K562 (cell line): ENCODE results near the gene ACSS1. TPM values are rescaled to one million over a fixed set of nuclear protein-coding genes. Genes with fewer than 3 reads are reported as not detected.

Source experiments
- ATAC-seq: fragments of 200-7000 bp; cut with Tn5 transposase; 3 replicates; pipeline ENCODE4 v1.9.1; 2020; ENCODE audit warnings: moderate library complexity
- BruUV-seq: library from RNA; stranded (reverse); fragments of 400-500 nt; replicated peaks from 2 replicates; lab custom pipeline; 2021; lab: Mats Ljungman, UMichigan
- CTCF ChIA-PET: fragments of 300-600 bp; formaldehyde crosslinking; extraction: SDS; loops from one replicate; lab custom pipeline; 2021; ENCODE audit warnings: low intra/inter-chr PET ratio; lab: Yijun Ruan, JAX
- POLR2A ChIA-PET: fragments of 300-600, 350-650 bp; sonication (Branson Sonifier 250); formaldehyde crosslinking; extraction: SDS; loops from one replicate; lab custom pipeline; 2021; ENCODE audit warnings: antibody characterized with exemption, inconsistent platforms; lab: Yijun Ruan, JAX
- DNase-seq, 4 experiments: peaks; one replicate each; pipeline versions ENCODE4 v3.0.0 to v3.0.0-alpha.2; 2011 to 2018; ENCODE audit warnings: low spot score in 3 of 4, mixed read lengths in 3 of 4; ENCODE audit errors: extremely low read depth in 1 of 4
- FAIRE-seq: peaks from 2 replicates; lab custom pipeline; 2011; peaks lifted over from hg19 to GRCh38; lab: Jason Lieb, UNC
- H2AFZ ChIP-seq: 2 replicates; pipeline ENCODE4 v1.6.0; 2011; ENCODE audit warnings: low read depth, low read length, control low read depth, inconsistent platforms
- H3K27ac ChIP-seq: fragments of 200-600 bp; 3 replicates; pipeline ENCODE4 v1.8.0; 2011; ENCODE audit warnings: low read depth, mild to moderate bottlenecking, control low read depth, inconsistent platforms, low read length, moderate library complexity, mixed read lengths; ENCODE audit errors: extremely low read depth
- H3K27me3 ChIP-seq, 2 experiments: fragments of 300-600 bp in 1 of 2; 2 replicates in 1 of 2; 3 replicates in 1 of 2; pipeline versions ENCODE4 v1.6.0 to v1.8.0; 2011; ENCODE audit warnings: inconsistent platforms in 2 of 2, low read length in 2 of 2, mild to moderate bottlenecking in 1 of 2, mixed read lengths in 1 of 2, moderate library complexity in 1 of 2; ENCODE audit not compliant: control insufficient read depth in 2 of 2, insufficient read depth in 2 of 2
- H3K36me3 ChIP-seq: fragments of 300-600 bp; 3 replicates; pipeline ENCODE4 v1.8.0; 2011; ENCODE audit warnings: mild to moderate bottlenecking, low read length, inconsistent platforms; ENCODE audit not compliant: control insufficient read depth, insufficient read depth
- H3K4me1 ChIP-seq, 2 experiments: fragments of 200-600 bp in 1 of 2; replicated peaks in 1 of 2; 2 replicates in 1 of 2; 3 replicates in 1 of 2; pipeline versions ENCODE4 v1.5.1 to v1.8.0; 2011; ENCODE audit warnings: inconsistent platforms in 2 of 2, low read length in 2 of 2, mild to moderate bottlenecking in 1 of 2, mixed read lengths in 1 of 2, moderate library complexity in 1 of 2; ENCODE audit not compliant: control insufficient read depth in 2 of 2, insufficient read depth in 2 of 2
- H3K4me2 ChIP-seq: 2 replicates; pipeline ENCODE4 v1.6.1; 2011; ENCODE audit warnings: low read length, control low read depth, inconsistent platforms, mixed read lengths; ENCODE audit not compliant: insufficient read depth
- H3K4me3 ChIP-seq: fragments of 200-600 bp; sonication (generic), shearing (Covaris generic); 2 replicates; pipeline ENCODE4 v1.5.1; 2016; ENCODE audit warnings: control low read depth, inconsistent platforms
- H3K79me2 ChIP-seq: fragments of 200-600 bp; 3 replicates; pipeline ENCODE4 v1.8.0; 2011; ENCODE audit warnings: low read length, inconsistent platforms; ENCODE audit not compliant: control insufficient read depth, insufficient read depth
- H3K9ac ChIP-seq, 2 experiments: 2 replicates each; pipeline versions ENCODE4 v1.6.0 to v1.6.1; 2011; ENCODE audit warnings: low read depth in 2 of 2, low read length in 2 of 2, control low read depth in 1 of 2, inconsistent platforms in 1 of 2, mild to moderate bottlenecking in 1 of 2, mixed read lengths in 1 of 2; ENCODE audit not compliant: insufficient read depth in 1 of 2
- H3K9me1 ChIP-seq: one replicate; pipeline ENCODE4 v1.6.0; 2011; ENCODE audit warnings: inconsistent platforms, mild to moderate bottlenecking, low read length, moderate library complexity; ENCODE audit not compliant: control insufficient read depth, insufficient read depth
- H3K9me3 ChIP-seq: replicated peaks from 2 replicates; pipeline ENCODE4 v1.5.1; 2011; ENCODE audit warnings: low read depth, low read length, inconsistent platforms; ENCODE audit not compliant: control insufficient read depth, insufficient read depth
- H4K20me1 ChIP-seq: replicated peaks from 2 replicates; pipeline ENCODE4 v1.6.1; 2011; ENCODE audit warnings: low read length, inconsistent platforms, mixed read lengths; ENCODE audit not compliant: control insufficient read depth, insufficient read depth
- CEBPG ChIP-seq, 3 experiments: fragments of 200-800 bp in 1 of 3; sonication (Bioruptor generic) in 1 of 3; sonication (generic) in 1 of 3; formaldehyde crosslinking in 1 of 3; IDR thresholded peaks in 2 of 3; conservative IDR thresholded peaks in 1 of 3; 2 replicates each; pipeline versions ENCODE4 v1.6.1 to v1.8.0; 2016 to 2022; ENCODE audit warnings: missing compliant biosample characterization in 2 of 3, missing genetic modification characterization in 2 of 3, mild to moderate bottlenecking in 1 of 3, missing genetic modification reagents in 1 of 3
- ESRRA ChIP-seq: fragments of 450-650 bp; IDR thresholded peaks from 2 replicates; pipeline ENCODE4 v1.6.1; 2014; ENCODE audit warnings: low read depth, mild to moderate bottlenecking, moderate library complexity, borderline replicate concordance
- ETV1 ChIP-seq: fragments of 450-650 bp; conservative IDR thresholded peaks from 2 replicates; pipeline ENCODE4 v1.6.1; 2016; ENCODE audit warnings: missing genetic modification characterization, control low read depth, low read depth, missing compliant biosample characterization
- KAT2B ChIP-seq: IDR thresholded peaks from one replicate; pipeline ENCODE4 v1.6.1; 2012; ENCODE audit warnings: low read depth, mild to moderate bottlenecking, control low read depth, inconsistent platforms, low read length, moderate library complexity
- TEAD1 ChIP-seq, 2 experiments: fragments of 450-650 bp in 1 of 2; sonication (generic) in 1 of 2; formaldehyde crosslinking; IDR thresholded peaks; 2 replicates each; pipeline versions ENCODE4 v1.4.0 to v1.8.0; 2020 to 2022; ENCODE audit warnings: mild to moderate bottlenecking in 2 of 2, missing genetic modification reagents in 1 of 2
- WGBS: fragments of 100-300 bp; shearing (Covaris generic); methylation state at CpG from one replicate; pipeline ENCODE4 v1.1.6; 2016; ENCODE audit warnings: low coverage, mixed read lengths; ENCODE audit not compliant: insufficient coverage; ENCODE audit errors: missing lambda C conversion rate; 5-methylcytosine and 5-hydroxymethylcytosine counted together
- in situ Hi-C: fragments of 300-500 bp; cut with MboI; formaldehyde crosslinking; loops from 4 replicates; pipeline ENCODE4 v1.15.0; 2018; ENCODE audit warnings: inconsistent platforms, mixed read lengths
- intact Hi-C: fragments of 100-400 bp; cut with micrococcal nuclease; formaldehyde crosslinking; loops from 2 replicates; pipeline ENCODE4 v1.14.2; 2022
- polyA plus RNA-seq, 8 experiments: library from polyadenylated mRNA; depleted of rRNA in 4 of 8; stranded (reverse) in 5 of 8; unstranded in 3 of 8; fragments of >200 nt; fragmentation: Nextera tagmentation in 2 of 8; fragmentation: Illumina TruSeq in 1 of 8; extraction: Ambion mirVana in 2 of 8; extraction: Trizol in 1 of 8; gene quantifications; 2 replicates each; pipeline versions ENCODE4 v1.2.1 to v1.2.3, GENCODE V29; 2011 to 2014; ENCODE audit warnings: inconsistent platforms in 1 of 8, missing spikeins in 1 of 8
- total RNA-seq, 7 experiments: library from RNA; depleted of rRNA in 6 of 7; stranded (reverse); fragments of >200 nt in 6 of 7; fragmentation: Illumina TruSeq in 2 of 7; extraction: Trizol in 2 of 7; gene quantifications; 2 replicates each; pipeline versions ENCODE4 v1.2.1 to v1.2.3, GENCODE V29; 2011 to 2021; ENCODE audit warnings: low replicate concordance in 1 of 7
- TF ChIP-seq, protein P1 (sequence below): fragments of 250-450 bp; sonication (Bioruptor Pico); IDR thresholded peaks from 2 replicates; pipeline ENCODE4 v1.4.0; 2020; ENCODE audit warnings: mild to moderate bottlenecking
- TF ChIP-seq, protein P2 (sequence below), 2 experiments: IDR thresholded peaks; 2 replicates each; pipeline ENCODE4 v1.6.1; 2011; ENCODE audit warnings: borderline replicate concordance in 1 of 2, control low read depth in 1 of 2, low read depth in 1 of 2, low read length in 1 of 2, mild to moderate bottlenecking in 1 of 2, mixed read lengths in 1 of 2, moderate library complexity in 1 of 2; ENCODE audit not compliant: insufficient read depth in 1 of 2, insufficient read length in 1 of 2, poor library complexity in 1 of 2, severe bottlenecking in 1 of 2; ENCODE audit errors: extremely low read depth in 1 of 2
- TF ChIP-seq, protein P3 (sequence below), 2 experiments: fragments of 450-650 bp in 1 of 2; IDR thresholded peaks; 2 replicates each; pipeline ENCODE4 v1.6.1; 2011 to 2017; ENCODE audit warnings: low read depth in 2 of 2, antibody characterized with exemption in 1 of 2, borderline replicate concordance in 1 of 2, low read length in 1 of 2, mild to moderate bottlenecking in 1 of 2, mixed read lengths in 1 of 2; ENCODE audit not compliant: control insufficient read depth in 1 of 2
- TF ChIP-seq, protein P4 (sequence below): fragments of 450-650 bp; formaldehyde crosslinking; IDR thresholded peaks from 2 replicates; pipeline ENCODE4 v1.4.0; 2020; ENCODE audit warnings: mild to moderate bottlenecking, moderate library complexity

ACSS1 gene
- total and polyA plus RNA-seq, 9 of the 15 experiments (the other 6 are each of a cell fraction or from before 2014, with no cell fraction given), result 0.07 to 2.1 (median 0.27) TPM; not detected in 3

DNA sequence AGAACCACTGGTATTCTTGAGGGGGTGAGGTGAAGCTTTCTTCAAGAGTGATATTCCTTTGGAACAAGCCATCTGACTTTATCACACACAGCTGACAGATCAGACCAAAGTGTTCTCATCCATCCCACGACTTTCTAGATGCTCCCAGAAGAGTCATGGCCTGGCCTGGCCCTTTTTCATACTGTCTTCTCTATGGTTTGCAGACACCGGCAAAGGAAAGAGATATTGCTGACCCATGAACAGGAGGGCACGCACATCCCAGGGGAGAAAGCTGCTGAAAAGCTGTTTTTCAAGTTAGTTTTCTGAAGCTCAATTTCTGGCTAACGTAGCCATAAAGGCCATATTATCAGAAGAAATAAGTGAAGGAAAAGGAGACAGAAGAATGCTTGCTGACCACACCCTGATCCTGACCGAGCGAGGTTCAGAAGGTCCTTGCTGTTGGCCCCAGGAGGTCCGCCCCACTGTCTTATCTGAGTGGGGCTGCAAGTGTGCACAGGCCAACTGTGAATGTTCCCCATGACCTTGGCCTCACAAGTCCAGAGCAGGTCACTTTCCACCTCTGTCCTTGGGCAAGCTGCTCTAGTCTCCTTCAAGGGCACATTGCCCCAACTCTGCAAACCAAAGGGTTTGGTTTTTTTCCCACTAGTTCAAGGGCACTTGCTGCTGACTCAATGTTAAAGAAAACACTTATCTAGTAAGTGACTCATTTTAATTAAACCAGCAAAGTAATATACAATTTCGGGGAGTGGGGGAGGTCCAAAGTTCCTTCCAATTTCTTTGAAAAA lies 2.0 kb downstream of the ACSS1 start:
- Histone ChIP-seq H3K27me3 (peaks cover 0 to 37% of the 10 kb centered on the region in 2 experiments; a peak in 4 of 5 replicates), H3K4me2 (peak overlapping the region; percentile 11; the same call in 1 of the 2 replicates), H3K9ac (no peak overlapping the region), H3K4me3 (no peak overlapping the region), H3K9me3 (no peaks in the 10 kb centered on the region), H3K4me1 (peaks cover 7 to 24% of the 10 kb centered on the region in 2 experiments; a peak in 4 of 5 replicates), H3K36me3 (no peaks in the 10 kb centered on the region), H3K27ac (no peak overlapping the region), H4K20me1 (no peaks in the 10 kb centered on the region; the same call in 1 of the 2 replicates), H3K9me1 (no peaks in the 10 kb centered on the region), H2AFZ (no peak overlapping the region), H3K79me2 (no peaks in the 10 kb centered on the region)
- ATAC-seq (peak; percentile 79), DNase-seq (peak; percentile 53 to 64 (median 56)), FAIRE-seq (peak; percentile 65)
- intact Hi-C loops (no loop called here), in situ Hi-C loops (no loop called here)
- 2% methylated on average over 8 of the region's 8 CpGs for WGBS
- POLR2A ChIA-PET, result no interaction called here
- no TSS peak for BruUV-seq
- CTCF ChIA-PET, result no interaction called here
- TF ChIP-seq, protein P1, sequence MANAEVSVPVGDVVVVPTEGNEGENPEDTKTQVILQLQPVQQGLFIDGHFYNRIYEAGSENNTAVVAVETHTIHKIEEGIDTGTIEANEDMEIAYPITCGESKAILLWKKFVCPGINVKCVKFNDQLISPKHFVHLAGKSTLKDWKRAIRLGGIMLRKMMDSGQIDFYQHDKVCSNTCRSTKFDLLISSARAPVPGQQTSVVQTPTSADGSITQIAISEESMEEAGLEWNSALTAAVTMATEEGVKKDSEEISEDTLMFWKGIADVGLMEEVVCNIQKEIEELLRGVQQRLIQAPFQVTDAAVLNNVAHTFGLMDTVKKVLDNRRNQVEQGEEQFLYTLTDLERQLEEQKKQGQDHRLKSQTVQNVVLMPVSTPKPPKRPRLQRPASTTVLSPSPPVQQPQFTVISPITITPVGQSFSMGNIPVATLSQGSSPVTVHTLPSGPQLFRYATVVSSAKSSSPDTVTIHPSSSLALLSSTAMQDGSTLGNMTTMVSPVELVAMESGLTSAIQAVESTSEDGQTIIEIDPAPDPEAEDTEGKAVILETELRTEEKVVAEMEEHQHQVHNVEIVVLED, result no peak
- TF ChIP-seq, protein P2, sequence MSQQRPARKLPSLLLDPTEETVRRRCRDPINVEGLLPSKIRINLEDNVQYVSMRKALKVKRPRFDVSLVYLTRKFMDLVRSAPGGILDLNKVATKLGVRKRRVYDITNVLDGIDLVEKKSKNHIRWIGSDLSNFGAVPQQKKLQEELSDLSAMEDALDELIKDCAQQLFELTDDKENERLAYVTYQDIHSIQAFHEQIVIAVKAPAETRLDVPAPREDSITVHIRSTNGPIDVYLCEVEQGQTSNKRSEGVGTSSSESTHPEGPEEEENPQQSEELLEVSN (IDR thresholded peaks at IDR 0.05; ENCODE audit: borderline replicate concordance in 1 of 2, extremely low read depth in 1 of 2, insufficient read depth in 1 of 2, insufficient read length in 1 of 2, low read depth in 1 of 2, low read length in 1 of 2, poor library complexity in 1 of 2, severe bottlenecking in 1 of 2), result no peak
- no peak for TF ChIP-seq CEBPG (CRISPR knock-in tag; IDR thresholded peaks at IDR 0.05)
- no peak for TF ChIP-seq CEBPG (tag; conservative IDR thresholded peaks at IDR 0.05 in 1 of 2, IDR thresholded peaks at IDR 0.05 in 1 of 2)
- no peak for TF ChIP-seq TEAD1 (CRISPR knock-in tag; IDR thresholded peaks at IDR 0.05)
- TF ChIP-seq, protein P3, sequence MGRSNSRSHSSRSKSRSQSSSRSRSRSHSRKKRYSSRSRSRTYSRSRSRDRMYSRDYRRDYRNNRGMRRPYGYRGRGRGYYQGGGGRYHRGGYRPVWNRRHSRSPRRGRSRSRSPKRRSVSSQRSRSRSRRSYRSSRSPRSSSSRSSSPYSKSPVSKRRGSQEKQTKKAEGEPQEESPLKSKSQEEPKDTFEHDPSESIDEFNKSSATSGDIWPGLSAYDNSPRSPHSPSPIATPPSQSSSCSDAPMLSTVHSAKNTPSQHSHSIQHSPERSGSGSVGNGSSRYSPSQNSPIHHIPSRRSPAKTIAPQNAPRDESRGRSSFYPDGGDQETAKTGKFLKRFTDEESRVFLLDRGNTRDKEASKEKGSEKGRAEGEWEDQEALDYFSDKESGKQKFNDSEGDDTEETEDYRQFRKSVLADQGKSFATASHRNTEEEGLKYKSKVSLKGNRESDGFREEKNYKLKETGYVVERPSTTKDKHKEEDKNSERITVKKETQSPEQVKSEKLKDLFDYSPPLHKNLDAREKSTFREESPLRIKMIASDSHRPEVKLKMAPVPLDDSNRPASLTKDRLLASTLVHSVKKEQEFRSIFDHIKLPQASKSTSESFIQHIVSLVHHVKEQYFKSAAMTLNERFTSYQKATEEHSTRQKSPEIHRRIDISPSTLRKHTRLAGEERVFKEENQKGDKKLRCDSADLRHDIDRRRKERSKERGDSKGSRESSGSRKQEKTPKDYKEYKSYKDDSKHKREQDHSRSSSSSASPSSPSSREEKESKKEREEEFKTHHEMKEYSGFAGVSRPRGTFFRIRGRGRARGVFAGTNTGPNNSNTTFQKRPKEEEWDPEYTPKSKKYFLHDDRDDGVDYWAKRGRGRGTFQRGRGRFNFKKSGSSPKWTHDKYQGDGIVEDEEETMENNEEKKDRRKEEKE (IDR thresholded peaks at IDR 0.05; ENCODE audit: borderline replicate concordance in 1 of 2, control insufficient read depth in 1 of 2, low read depth in 2 of 2, low read length in 1 of 2), result no peak
- TF ChIP-seq ETV1 (tag), result no peak
- TF ChIP-seq ESRRA, result peak; percentile 93
- no peak for TF ChIP-seq KAT2B
- TF ChIP-seq, protein P4, sequence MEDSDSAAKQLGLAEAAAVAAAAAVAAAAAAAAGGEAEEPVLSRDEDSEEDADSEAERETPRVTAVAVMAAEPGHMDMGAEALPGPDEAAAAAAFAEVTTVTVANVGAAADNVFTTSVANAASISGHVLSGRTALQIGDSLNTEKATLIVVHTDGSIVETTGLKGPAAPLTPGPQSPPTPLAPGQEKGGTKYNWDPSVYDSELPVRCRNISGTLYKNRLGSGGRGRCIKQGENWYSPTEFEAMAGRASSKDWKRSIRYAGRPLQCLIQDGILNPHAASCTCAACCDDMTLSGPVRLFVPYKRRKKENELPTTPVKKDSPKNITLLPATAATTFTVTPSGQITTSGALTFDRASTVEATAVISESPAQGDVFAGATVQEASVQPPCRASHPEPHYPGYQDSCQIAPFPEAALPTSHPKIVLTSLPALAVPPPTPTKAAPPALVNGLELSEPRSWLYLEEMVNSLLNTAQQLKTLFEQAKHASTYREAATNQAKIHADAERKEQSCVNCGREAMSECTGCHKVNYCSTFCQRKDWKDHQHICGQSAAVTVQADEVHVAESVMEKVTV (CRISPR knock-in tag), result no peak
